Testis (tissue), 2 donors: ENCODE measurements around the gene NRP2.

Experiments
- CTCF ChIP-seq, 3 experiments: fragments of 450-650 bp in 2 of 3; fragments of 200-600 bp in 1 of 3; sonication (generic) in 1 of 3; IDR thresholded peaks; one replicate each; pipeline ENCODE4 v1.5.1; 2016 to 2019; ENCODE audit warnings: antibody characterized with exemption in 3 of 3, mild to moderate bottlenecking in 2 of 3, moderate library complexity in 1 of 3
- POLR2A ChIP-seq: fragments of 450-650 bp; IDR thresholded peaks from one replicate; pipeline ENCODE4 v1.6.1; 2017; ENCODE audit warnings: antibody characterized with exemption, mild to moderate bottlenecking, moderate library complexity

- TF ChIP-seq CTCF (IDR thresholded peaks at IDR 0.05) (no peak), POLR2A (no peak)
Measured at GRCh38 chr2:205807229-205807628, 124.9 kb downstream of the NRP2 start.
